ENCODE data around the gene SP110.

- TF ChIP-seq, protein P1, sequence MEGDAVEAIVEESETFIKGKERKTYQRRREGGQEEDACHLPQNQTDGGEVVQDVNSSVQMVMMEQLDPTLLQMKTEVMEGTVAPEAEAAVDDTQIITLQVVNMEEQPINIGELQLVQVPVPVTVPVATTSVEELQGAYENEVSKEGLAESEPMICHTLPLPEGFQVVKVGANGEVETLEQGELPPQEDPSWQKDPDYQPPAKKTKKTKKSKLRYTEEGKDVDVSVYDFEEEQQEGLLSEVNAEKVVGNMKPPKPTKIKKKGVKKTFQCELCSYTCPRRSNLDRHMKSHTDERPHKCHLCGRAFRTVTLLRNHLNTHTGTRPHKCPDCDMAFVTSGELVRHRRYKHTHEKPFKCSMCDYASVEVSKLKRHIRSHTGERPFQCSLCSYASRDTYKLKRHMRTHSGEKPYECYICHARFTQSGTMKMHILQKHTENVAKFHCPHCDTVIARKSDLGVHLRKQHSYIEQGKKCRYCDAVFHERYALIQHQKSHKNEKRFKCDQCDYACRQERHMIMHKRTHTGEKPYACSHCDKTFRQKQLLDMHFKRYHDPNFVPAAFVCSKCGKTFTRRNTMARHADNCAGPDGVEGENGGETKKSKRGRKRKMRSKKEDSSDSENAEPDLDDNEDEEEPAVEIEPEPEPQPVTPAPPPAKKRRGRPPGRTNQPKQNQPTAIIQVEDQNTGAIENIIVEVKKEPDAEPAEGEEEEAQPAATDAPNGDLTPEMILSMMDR (conservative IDR thresholded peaks at IDR 0.05; ENCODE audit: low read depth in 2 of 2) = no peak
- no peak for TF ChIP-seq POLR2AphosphoS5 (IDR thresholded peaks at IDR 0.05; ENCODE audit: low read depth)
- TF ChIP-seq EZH2phosphoT487 (IDR thresholded peaks at IDR 0.05; ENCODE audit: unreplicated experiment) = no peak
- no peak for TF ChIP-seq ZNF331 (CRISPR knock-in tag; IDR thresholded peaks at IDR 0.05; ENCODE audit: low read depth)
- no peak for TF ChIP-seq EZH2 (IDR thresholded peaks at IDR 0.05; ENCODE audit: low read depth, unreplicated experiment)
- no peak for TF ChIP-seq CREB1 (CRISPR knock-in tag; IDR thresholded peaks at IDR 0.05; ENCODE audit: low read depth)
- no peak for TF ChIP-seq REST (IDR thresholded peaks at IDR 0.05; ENCODE audit: unreplicated experiment)
- no peak for TF ChIP-seq STAT1 (IDR thresholded peaks at IDR 0.05; ENCODE audit: unreplicated experiment)
- TF ChIP-seq ZNF114 (CRISPR knock-in tag; IDR thresholded peaks at IDR 0.05) = no peak
- TF ChIP-seq JUNB (IDR thresholded peaks at IDR 0.05; ENCODE audit: unreplicated experiment) = no peak
- TF ChIP-seq NANOG (IDR thresholded peaks at IDR 0.05; ENCODE audit: borderline replicate concordance) = no peak
- no peak for TF ChIP-seq ZNF462 (CRISPR knock-in tag; IDR thresholded peaks at IDR 0.05)
These were observed 47.8 kb upstream of the SP110 start for GRCh38 chr2:230267556-230267955.

All from GM23338 (cell line).